Tibial nerve (tissue), 4 donors: Measurements from ENCODE around the gene JAKMIP1. TPM values are rescaled to one million over a fixed set of nuclear protein-coding genes. Genes with fewer than 3 reads are reported as not detected.

Experiments
- DNase-seq, 2 donors: peaks; one replicate each; pipeline ENCODE4 v3.0.0-alpha.2; 2019; ENCODE audit warnings: low spot score in 2 of 2
- H3K27ac ChIP-seq, 4 donors: fragments of 200-600 bp; sonication (generic) in 3 of 4; one replicate each; pipeline ENCODE4 v1.5.1; 2017 to 2019; ENCODE audit warnings: mild to moderate bottlenecking in 1 of 4
- H3K27me3 ChIP-seq, 2 donors: fragments of 200-600 bp; sonication (generic) in 1 of 2; one replicate each; pipeline versions ENCODE4 v1.5.1 to v1.6.0; 2017 to 2019
- H3K36me3 ChIP-seq, 3 donors: fragments of 200-600 bp; sonication (generic); one replicate each; pipeline ENCODE4 v1.5.1; 2018 to 2019
- H3K4me1 ChIP-seq, 4 donors: fragments of 200-600 bp; sonication (generic) in 3 of 4; one replicate each; pipeline ENCODE4 v1.5.1; 2017 to 2019
- H3K4me3 ChIP-seq, 4 donors: fragments of 200-600 bp; sonication (generic) in 3 of 4; one replicate each; pipeline ENCODE4 v1.5.1; 2017 to 2019; ENCODE audit warnings: mild to moderate bottlenecking in 1 of 4, moderate library complexity in 1 of 4
- H3K9me3 ChIP-seq, 4 donors: fragments of 200-600 bp; sonication (generic) in 3 of 4; one replicate each; pipeline ENCODE4 v1.5.1; 2017 to 2019
- EP300 ChIP-seq, 2 donors: sonication (generic); formaldehyde crosslinking; IDR thresholded peaks; one replicate each; pipeline ENCODE4 v1.6.1; 2017; ENCODE audit warnings: antibody characterized with exemption in 2 of 2, mild to moderate bottlenecking in 1 of 2
- POLR2A ChIP-seq, 2 donors: fragments of 450-650 bp; IDR thresholded peaks; one replicate each; pipeline ENCODE4 v1.6.1; 2017; ENCODE audit warnings: antibody characterized with exemption in 2 of 2, mild to moderate bottlenecking in 2 of 2, moderate library complexity in 2 of 2
- WGBS, 2 donors: methylation state at CpG; one replicate each; pipeline ENCODE4 v1.1.5; 2018; 5-methylcytosine and 5-hydroxymethylcytosine counted together
- total RNA-seq, 4 donors: library from RNA; depleted of rRNA; stranded (reverse); fragments of >200 nt; gene quantifications; one replicate each; pipeline ENCODE4 v1.1.0, GENCODE V29; 2016
- TF ChIP-seq, protein P1 (sequence below), 5 experiments: fragments of 200-600 bp in 3 of 5; fragments of 450-650 bp in 2 of 5; sonication (generic) in 3 of 5; IDR thresholded peaks; one replicate each; pipeline ENCODE4 v1.5.1; 2016 to 2019; ENCODE audit warnings: antibody characterized with exemption in 5 of 5, mild to moderate bottlenecking in 3 of 5, moderate library complexity in 2 of 5

JAKMIP1 gene
- total RNA-seq, 4 donors from 2014 or later: 0.30 to 2.5 (median 1.2) TPM

DNA sequence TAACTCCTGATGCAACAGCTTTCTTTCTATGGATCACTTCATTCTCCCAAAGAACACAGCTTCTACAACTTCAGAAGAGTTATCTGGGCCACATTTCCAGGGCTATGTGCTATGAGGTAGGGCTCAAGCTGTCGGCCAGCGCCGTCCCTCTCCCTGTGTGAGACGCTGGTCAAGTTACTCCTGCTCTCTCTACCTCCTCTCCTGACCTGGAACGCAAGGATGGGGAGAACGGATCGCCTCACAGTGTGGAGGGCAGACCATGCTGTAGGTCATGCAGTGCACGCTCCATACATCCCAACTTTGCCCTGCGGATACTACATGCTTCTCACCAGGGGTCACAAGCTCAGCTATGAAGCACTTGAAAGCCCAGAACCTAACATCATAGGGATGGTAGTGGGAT, 42.4 kb downstream of the JAKMIP1 start:
- Histone ChIP-seq H3K4me3 (no peak overlapping the region), H3K27ac (no peak overlapping the region), H3K4me1 (no peaks in the 10 kb centered on the region), H3K36me3 (no peaks in the 10 kb centered on the region), H3K27me3 (no peaks in the 10 kb centered on the region), H3K9me3 (no peaks in the 10 kb centered on the region)
- 89 to 90% methylated on average over 9 of the region's 9 CpGs for WGBS, 2 donors
- TF ChIP-seq EP300 (IDR thresholded peaks at IDR 0.05) (no peak), POLR2A (IDR thresholded peaks at IDR 0.05) (no peak)
- TF ChIP-seq, protein P1, sequence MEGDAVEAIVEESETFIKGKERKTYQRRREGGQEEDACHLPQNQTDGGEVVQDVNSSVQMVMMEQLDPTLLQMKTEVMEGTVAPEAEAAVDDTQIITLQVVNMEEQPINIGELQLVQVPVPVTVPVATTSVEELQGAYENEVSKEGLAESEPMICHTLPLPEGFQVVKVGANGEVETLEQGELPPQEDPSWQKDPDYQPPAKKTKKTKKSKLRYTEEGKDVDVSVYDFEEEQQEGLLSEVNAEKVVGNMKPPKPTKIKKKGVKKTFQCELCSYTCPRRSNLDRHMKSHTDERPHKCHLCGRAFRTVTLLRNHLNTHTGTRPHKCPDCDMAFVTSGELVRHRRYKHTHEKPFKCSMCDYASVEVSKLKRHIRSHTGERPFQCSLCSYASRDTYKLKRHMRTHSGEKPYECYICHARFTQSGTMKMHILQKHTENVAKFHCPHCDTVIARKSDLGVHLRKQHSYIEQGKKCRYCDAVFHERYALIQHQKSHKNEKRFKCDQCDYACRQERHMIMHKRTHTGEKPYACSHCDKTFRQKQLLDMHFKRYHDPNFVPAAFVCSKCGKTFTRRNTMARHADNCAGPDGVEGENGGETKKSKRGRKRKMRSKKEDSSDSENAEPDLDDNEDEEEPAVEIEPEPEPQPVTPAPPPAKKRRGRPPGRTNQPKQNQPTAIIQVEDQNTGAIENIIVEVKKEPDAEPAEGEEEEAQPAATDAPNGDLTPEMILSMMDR (IDR thresholded peaks at IDR 0.05): no peak
- DNase-seq: no peak

GRCh38 chr4:6155996-6156750, 44.2 kb downstream of the JAKMIP1 start:
- no peak for DNase-seq
- Histone ChIP-seq H3K4me3 (no peak overlapping the region), H3K4me1 (no peaks in the 10 kb centered on the region), H3K9me3 (no peaks in the 10 kb centered on the region), H3K27me3 (no peaks in the 10 kb centered on the region), H3K27ac (no peak overlapping the region), H3K36me3 (no peaks in the 10 kb centered on the region)
- WGBS, 2 donors: 89 to 90% methylated on average over 15 of the region's 15 CpGs
- no peak for TF ChIP-seq POLR2A (IDR thresholded peaks at IDR 0.05)
- TF ChIP-seq EP300 (IDR thresholded peaks at IDR 0.05): no peak
- TF ChIP-seq, protein P1 (IDR thresholded peaks at IDR 0.05): no peak

GRCh38 chr4:6154875-6155274, 45.5 kb downstream of the JAKMIP1 start:
- Histone ChIP-seq H3K4me1 (no peaks in the 10 kb centered on the region), H3K27ac (no peak overlapping the region), H3K4me3 (no peak overlapping the region), H3K9me3 (no peaks in the 10 kb centered on the region), H3K36me3 (no peaks in the 10 kb centered on the region), H3K27me3 (no peaks in the 10 kb centered on the region)
- 37 to 43% methylated on average over 9 of the region's 9 CpGs for WGBS, 2 donors
- TF ChIP-seq EP300 (IDR thresholded peaks at IDR 0.05) (no peak), POLR2A (IDR thresholded peaks at IDR 0.05) (no peak)
- TF ChIP-seq, protein P1 (IDR thresholded peaks at IDR 0.05): no peak
- no peak for DNase-seq

DNA sequence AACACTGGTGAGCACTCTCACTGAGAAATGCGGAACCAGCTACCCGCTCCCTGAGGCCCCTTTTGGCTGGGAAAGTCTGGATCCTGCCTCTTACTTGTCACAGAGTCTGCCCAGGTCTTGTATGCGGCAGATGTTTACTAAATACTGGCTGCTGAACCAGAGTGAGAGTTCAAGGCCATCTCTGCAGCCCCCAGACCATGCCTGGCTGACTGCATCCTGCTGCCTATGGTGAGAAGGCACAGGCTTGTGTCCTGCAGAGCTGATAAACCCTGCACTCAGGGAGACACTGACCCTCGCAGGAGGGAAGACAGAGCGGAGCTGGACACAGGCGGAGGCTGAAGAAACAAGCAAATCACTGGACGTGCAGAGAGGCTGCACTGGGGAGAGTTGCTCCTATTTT, 46.5 kb downstream of the JAKMIP1 start:
- Histone ChIP-seq H3K27ac (no peak overlapping the region), H3K27me3 (no peaks in the 10 kb centered on the region), H3K9me3 (no peaks in the 10 kb centered on the region), H3K4me1 (no peaks in the 10 kb centered on the region), H3K4me3 (no peak overlapping the region), H3K36me3 (no peaks in the 10 kb centered on the region)
- WGBS, 2 donors: 64 to 78% methylated on average over 7 of the region's 7 CpGs
- no peak for TF ChIP-seq EP300 (IDR thresholded peaks at IDR 0.05)
- no peak for DNase-seq

DNA sequence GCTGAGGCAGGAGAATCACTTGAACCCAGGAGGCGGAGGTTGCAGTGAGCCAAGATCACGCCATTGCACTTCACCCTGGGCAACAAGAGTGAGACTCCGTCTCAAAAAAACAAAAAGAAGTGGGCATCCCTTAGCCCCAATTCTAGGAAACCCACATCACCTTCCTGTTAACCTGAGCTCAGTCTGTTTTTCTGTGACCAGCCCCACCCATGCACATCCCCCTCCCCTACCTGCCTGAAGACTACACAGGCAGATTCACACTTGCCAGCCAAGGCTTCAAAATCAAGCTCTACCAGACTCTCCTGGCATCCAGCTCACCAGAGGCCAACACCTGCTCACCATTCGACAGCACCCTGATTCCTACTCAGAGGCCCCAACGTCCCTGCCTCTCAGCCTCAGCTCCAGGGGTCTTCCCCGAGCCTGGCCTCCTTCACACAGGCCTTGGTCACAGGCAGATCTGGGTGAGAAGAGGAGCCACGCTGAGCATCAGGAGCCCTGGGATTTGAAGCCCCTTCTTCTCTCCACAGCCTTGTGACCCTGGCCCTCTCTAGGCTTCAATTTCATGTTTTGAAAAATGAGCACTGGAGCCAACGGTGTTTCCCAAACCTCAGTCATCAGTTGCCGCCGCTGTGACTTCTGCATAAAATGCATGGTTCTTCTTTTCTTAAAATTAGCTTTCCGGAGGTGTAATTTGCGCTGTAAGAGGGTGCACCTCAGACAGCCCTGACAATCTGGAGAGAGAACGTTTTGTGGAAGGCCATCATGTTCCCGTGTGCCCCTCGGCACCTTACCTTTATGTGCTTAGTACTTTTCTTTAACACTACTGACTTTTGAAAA, 47.3 kb downstream of the JAKMIP1 start:
- Histone ChIP-seq H3K4me3 (no peak overlapping the region), H3K9me3 (no peaks in the 10 kb centered on the region), H3K27me3 (no peaks in the 10 kb centered on the region), H3K27ac (no peak overlapping the region), H3K36me3 (no peaks in the 10 kb centered on the region), H3K4me1 (no peaks in the 10 kb centered on the region)
- DNase-seq: no peak
- TF ChIP-seq EP300 (IDR thresholded peaks at IDR 0.05) (no peak), POLR2A (IDR thresholded peaks at IDR 0.05) (no peak)
- TF ChIP-seq, protein P1 (IDR thresholded peaks at IDR 0.05): no peak
- 74 to 79% methylated on average over 15 of the region's 15 CpGs for WGBS, 2 donors
